Iris pigment epithelial cell (primary cell): ENCODE results near the gene KDR.

Experiments used
- DNase-seq: peaks from one replicate; pipeline ENCODE4 v3.0.0-alpha.2; 2011; ENCODE audit warnings: low read depth

KDR gene

DNA sequence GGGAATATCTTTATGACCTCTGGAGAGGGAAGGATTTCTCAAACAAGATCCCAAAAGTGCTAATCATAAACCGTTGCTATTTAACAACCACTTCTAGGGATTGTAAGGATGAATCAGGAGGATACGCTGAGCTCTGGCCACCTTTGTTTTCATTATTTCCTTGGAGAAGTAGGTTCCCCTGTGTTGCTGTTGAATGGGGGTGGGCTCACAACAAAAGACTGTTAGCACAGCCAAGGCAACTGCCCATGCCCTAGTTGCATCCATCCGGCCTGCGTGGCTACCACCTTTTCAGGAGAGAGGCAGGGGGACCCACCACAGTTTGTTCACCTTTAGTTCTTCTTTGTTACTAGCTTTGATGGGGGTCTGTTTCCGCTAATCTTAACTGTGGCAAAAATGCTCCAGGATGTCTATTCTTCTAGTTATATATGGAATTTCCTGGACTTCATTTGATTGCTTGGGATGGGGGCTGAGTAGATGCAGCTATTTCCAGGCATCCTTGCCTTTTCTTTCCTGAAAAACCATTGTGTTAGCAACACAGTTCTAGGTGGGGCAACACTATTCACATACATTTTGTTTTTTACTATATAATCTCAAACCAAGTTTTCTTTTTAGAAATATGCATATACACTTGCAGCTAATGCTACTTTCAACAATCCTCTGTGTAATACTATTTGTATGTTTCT lies 95.4 kb downstream of the KDR start:
- DNase-seq, result no peak

DNA sequence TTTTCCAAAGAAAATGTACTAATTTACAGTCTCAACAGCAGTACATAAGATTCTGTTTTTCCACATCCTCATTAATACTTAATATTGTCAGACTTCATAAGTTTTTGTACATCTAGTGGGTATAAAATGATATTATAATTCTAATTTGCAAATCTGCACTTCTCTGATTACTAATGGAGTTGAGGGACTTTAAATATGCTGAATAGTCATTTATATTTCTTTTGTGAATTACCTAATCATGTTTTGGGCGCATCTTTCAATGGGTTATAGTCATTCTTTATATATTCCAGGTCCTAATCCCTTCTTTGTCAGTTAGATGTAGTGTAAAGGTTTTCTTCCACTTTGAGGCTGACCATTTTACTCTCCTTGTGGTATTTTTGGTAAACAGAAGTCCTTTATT lies 96.1 kb downstream of the KDR start:
- DNase-seq, result no peak
